CD4-positive, alpha-beta memory T cell (primary cell): ENCODE measurements around the gene EML6. TPM values are rescaled to one million over a fixed set of nuclear protein-coding genes. Genes with fewer than 3 reads are reported as not detected.

Source experiments
- CTCF ChIA-PET: fragments of 350-600 bp; sonication (Branson Sonifier 250); formaldehyde crosslinking; loops from one replicate; lab custom pipeline; 2021; ENCODE audit warnings: inconsistent platforms; ENCODE audit not compliant: partially characterized antibody; lab: Charles Lee
- POLR2A ChIA-PET: fragments of 350-600 bp; sonication (Branson Sonifier 250); formaldehyde crosslinking; loops from one replicate; lab custom pipeline; 2021; ENCODE audit not compliant: partially characterized antibody; lab: Charles Lee
- DNase-seq, 5 donors: peaks; one replicate each; pipeline versions ENCODE4 v3.0.0 to v3.0.0-alpha.2; 2020 to 2022; ENCODE audit warnings: mixed read lengths in 1 of 5
- H3K27ac ChIP-seq: one replicate; pipeline ENCODE4 v1.7.0; 2013; ENCODE audit warnings: low read depth, low read length
- H3K27me3 ChIP-seq: 2 replicates; pipeline ENCODE4 v1.7.0; 2013; ENCODE audit warnings: mild to moderate bottlenecking, low read length, moderate library complexity; ENCODE audit not compliant: insufficient read depth
- H3K36me3 ChIP-seq: 2 replicates; pipeline ENCODE4 v1.7.0; 2013; ENCODE audit warnings: mild to moderate bottlenecking, low read length, moderate library complexity; ENCODE audit not compliant: insufficient read depth
- H3K4me1 ChIP-seq: 2 replicates; pipeline ENCODE4 v1.7.0; 2013; ENCODE audit warnings: mild to moderate bottlenecking, low read length, moderate library complexity; ENCODE audit not compliant: insufficient read depth
- H3K4me3 ChIP-seq, 2 donors: one replicate each; pipeline ENCODE4 v1.7.0; 2013; ENCODE audit warnings: low read length in 2 of 2, mild to moderate bottlenecking in 1 of 2
- H3K9me3 ChIP-seq, 2 donors: one replicate each; pipeline ENCODE4 v1.7.0; 2013; ENCODE audit warnings: low read length in 2 of 2, control low read depth in 1 of 2; ENCODE audit not compliant: control insufficient read depth in 1 of 2
- H3K27ac Mint-ChIP-seq, 7 donors: one replicate each; pipeline ENCODE4 v1.8.0; 2020 to 2021; ENCODE audit warnings: mixed read lengths in 7 of 7, mild to moderate bottlenecking in 6 of 7, inconsistent platforms in 3 of 7, moderate library complexity in 3 of 7
- H3K27me3 Mint-ChIP-seq, 2 donors: one replicate each; pipeline ENCODE4 v1.8.0; 2020 to 2021; ENCODE audit warnings: mixed read lengths in 2 of 2
- H3K36me3 Mint-ChIP-seq, 2 donors: one replicate each; pipeline ENCODE4 v1.8.0; 2020 to 2021; ENCODE audit warnings: mixed read lengths in 2 of 2, inconsistent platforms in 1 of 2, mild to moderate bottlenecking in 1 of 2
- H3K4me1 Mint-ChIP-seq, 4 donors: one replicate each; pipeline ENCODE4 v1.8.0; 2020 to 2021; ENCODE audit warnings: mixed read lengths in 4 of 4, mild to moderate bottlenecking in 1 of 4
- H3K4me3 Mint-ChIP-seq, 8 donors: one replicate each; pipeline ENCODE4 v1.8.0; 2020 to 2021; ENCODE audit warnings: mixed read lengths in 8 of 8, mild to moderate bottlenecking in 7 of 8, moderate library complexity in 6 of 8, inconsistent platforms in 3 of 8
- H3K9me3 Mint-ChIP-seq, 8 donors: one replicate each; pipeline ENCODE4 v1.8.0; 2020 to 2021; ENCODE audit warnings: mixed read lengths in 8 of 8, mild to moderate bottlenecking in 5 of 8, inconsistent platforms in 3 of 8, moderate library complexity in 1 of 8
- intact Hi-C: fragments of 100-400 bp; cut with micrococcal nuclease; formaldehyde crosslinking; loops from one replicate; pipeline ENCODE4 v1.15.1; 2023
- polyA plus RNA-seq, 2 donors: library from polyadenylated mRNA; unstranded; fragments of 300-500 nt; fragmentation: Illumina TruSeq; gene quantifications; one replicate each; pipeline ENCODE4 v1.2.3, GENCODE V29; 2021
- total RNA-seq, 2 experiments: library from RNA; stranded (reverse); gene quantifications; one replicate each; pipeline ENCODE4 v1.2.3, GENCODE V29; 2021

EML6 gene
- total and polyA plus RNA-seq, 4 experiments from 2014 or later, result 0.02 to 3.9 (median 1.8) TPM; not detected in 1

- H3K27ac ChIP-seq, result no peak overlapping the region
- no peak overlapping the region for H3K4me3 ChIP-seq
- Mint-ChIP-seq H3K36me3 (peaks cover 2 to 8% of the 10 kb centered on the region in 2 donors), H3K4me1 (peaks cover 46 to 75% (median 66%) of the 10 kb centered on the region in 4 donors), H3K4me3 (peak overlapping the region in 6 of 8 donors; percentile 59 to 80 (median 70)), H3K27ac (peak overlapping the region in 5 of 7 donors; percentile 23 to 77 (median 53)), H3K9me3 (no peaks in the 10 kb centered on the region), H3K27me3 (no peaks in the 10 kb centered on the region)
- H3K27me3 ChIP-seq, result no peaks in the 10 kb centered on the region
- ChIA-PET CTCF (interaction anchor here (0.8 to 1.3 kb wide), 3 partner anchors 11 to 168 kb away, joined by 3 to 4 read pairs (median 4); no protein-coding TSS in a partner anchor), POLR2A (interaction anchor here (0.8 to 2.0 kb wide), 2 partner anchors 44 to 106 kb away, joined by 3 to 7 read pairs; partner anchors contain the start of gene RTN4)
- peaks cover 79% of the 10 kb centered on the region for H3K4me1 ChIP-seq
- H3K36me3 ChIP-seq, result no peaks in the 10 kb centered on the region
- no peak for DNase-seq
- H3K9me3 ChIP-seq, result no peaks in the 10 kb centered on the region
- intact Hi-C loops, result loop anchor here (1.0 kb wide), 1 partner anchor 9 kb away; no protein-coding TSS in a partner anchor
These were observed 282.8 kb downstream of the EML6 start for GRCh38 chr2:55006306-55006705.

- CTCF ChIA-PET, result interaction anchor here (0.7 to 13.7 kb wide), 12 partner anchors 39 to 668 kb away, joined by 3 to 177 read pairs (median 4); partner anchors contain the start of gene RTN4
- peaks cover 48 to 74% (median 60%) of the 10 kb centered on the region in 4 donors for H3K4me1 Mint-ChIP-seq
These were observed 286.0 kb downstream of the EML6 start for GRCh38 chr2:55009277-55010060.

GRCh38 chr2:55010149-55010591 is 286.7 kb downstream of the EML6 start:
- Histone ChIP-seq H3K4me1 (peaks cover 80% of the 10 kb centered on the region), H3K4me3 (peak overlapping the region; percentile 9 to 44), H3K27me3 (no peaks in the 10 kb centered on the region), H3K36me3 (no peaks in the 10 kb centered on the region), H3K27ac (peak overlapping the region; percentile 44), H3K9me3 (no peaks in the 10 kb centered on the region)
- Mint-ChIP-seq H3K9me3 (no peaks in the 10 kb centered on the region), H3K4me3 (peak overlapping the region; percentile 83 to 97 (median 93)), H3K27me3 (no peaks in the 10 kb centered on the region), H3K36me3 (peaks cover 2% of the 10 kb centered on the region in 2 donors), H3K27ac (peak overlapping the region; percentile 80 to 98 (median 94)), H3K4me1 (peaks cover 45 to 73% (median 60%) of the 10 kb centered on the region in 4 donors)
- intact Hi-C loops, result loop anchor here (5.0 to 10.0 kb wide), 2 partner anchors 108 to 485 kb away; no protein-coding TSS in a partner anchor
- ChIA-PET POLR2A (interaction anchor here (1.2 to 4.5 kb wide), 5 partner anchors 40 to 222 kb away, joined by 3 to 42 read pairs (median 7); partner anchors contain the start of genes CLHC1, RPS27A and RTN4), CTCF (interaction anchor here (1.1 to 13.7 kb wide), 11 partner anchors 40 to 417 kb away, joined by 3 to 177 read pairs (median 4); partner anchors contain the start of gene RTN4)
- DNase-seq, result peak; percentile 50 to 82 (median 71)

More at GRCh38 chr2:55009277-55010060, 286.0 kb downstream of the EML6 start:
- peak overlapping the region; percentile 9 to 44 for H3K4me3 ChIP-seq
- no peaks in the 10 kb centered on the region for H3K27me3 ChIP-seq
- peaks cover 80% of the 10 kb centered on the region for H3K4me1 ChIP-seq
- peak overlapping the region; percentile 83 to 97 (median 93) for H3K4me3 Mint-ChIP-seq
- DNase-seq, result peak in 2 of 5 donors; percentile 25 to 46
- peaks cover 2 to 8% of the 10 kb centered on the region in 2 donors for H3K36me3 Mint-ChIP-seq
- peak overlapping the region; percentile 44 for H3K27ac ChIP-seq
- POLR2A ChIA-PET, result interaction anchor here (1.2 to 4.5 kb wide), 5 partner anchors 40 to 223 kb away, joined by 3 to 42 read pairs (median 7); partner anchors contain the start of genes CLHC1, RPS27A and RTN4
- intact Hi-C loops, result loop anchor here (5.0 to 10.0 kb wide), 2 partner anchors 107 to 485 kb away; no protein-coding TSS in a partner anchor
- peak overlapping the region; percentile 80 to 98 (median 94) for H3K27ac Mint-ChIP-seq
- no peaks in the 10 kb centered on the region for H3K9me3 ChIP-seq
- H3K36me3 ChIP-seq, result no peaks in the 10 kb centered on the region
- no peaks in the 10 kb centered on the region for H3K27me3 Mint-ChIP-seq
- H3K9me3 Mint-ChIP-seq, result no peaks in the 10 kb centered on the region

GRCh38 chr2:55010915-55011314 is 287.5 kb downstream of the EML6 start:
- CTCF ChIA-PET, result interaction anchor here (1.1 to 13.7 kb wide), 10 partner anchors 39 to 344 kb away, joined by 3 to 177 read pairs (median 4); partner anchors contain the start of gene RTN4
- intact Hi-C loops, result loop anchor here (5.0 to 10.0 kb wide), 2 partner anchors 109 to 486 kb away; no protein-coding TSS in a partner anchor
- Mint-ChIP-seq H3K27ac (peak overlapping the region; percentile 45 to 98 (median 93)), H3K27me3 (no peaks in the 10 kb centered on the region), H3K4me1 (peaks cover 40 to 67% (median 57%) of the 10 kb centered on the region in 4 donors), H3K9me3 (no peaks in the 10 kb centered on the region), H3K36me3 (peaks cover 0 to 2% of the 10 kb centered on the region in 2 donors), H3K4me3 (peak overlapping the region in 6 of 8 donors; percentile 4 to 97 (median 92))
- no peak overlapping the region for H3K4me3 ChIP-seq
- H3K27ac ChIP-seq, result no peak overlapping the region
- no peaks in the 10 kb centered on the region for H3K27me3 ChIP-seq
- peaks cover 72% of the 10 kb centered on the region for H3K4me1 ChIP-seq
- POLR2A ChIA-PET, result interaction anchor here (1.9 to 4.5 kb wide), 3 partner anchors 39 to 212 kb away, joined by 7 to 42 read pairs (median 8); partner anchors contain the start of gene RTN4
- no peak for DNase-seq
- no peaks in the 10 kb centered on the region for H3K9me3 ChIP-seq
- no peaks in the 10 kb centered on the region for H3K36me3 ChIP-seq

- peak overlapping the region in 2 of 8 donors; percentile 3 to 25 for H3K4me3 Mint-ChIP-seq
- H3K27me3 ChIP-seq, result no peaks in the 10 kb centered on the region
- H3K4me1 Mint-ChIP-seq, result peaks cover 29 to 55% (median 46%) of the 10 kb centered on the region in 4 donors
- H3K27ac ChIP-seq, result no peak overlapping the region
- no peak for DNase-seq
- ChIA-PET POLR2A (interaction anchor here (4.5 kb wide), 1 partner anchor 38 kb away, joined by 42 read pairs; the partner anchor contains the start of gene RTN4), CTCF (interaction anchor here (1.3 to 13.7 kb wide), 11 partner anchors 11 to 346 kb away, joined by 3 to 177 read pairs (median 5); partner anchors contain the start of gene RTN4)
- no peak overlapping the region for H3K4me3 ChIP-seq
- no peaks in the 10 kb centered on the region for H3K36me3 ChIP-seq
- H3K9me3 ChIP-seq, result no peaks in the 10 kb centered on the region
- intact Hi-C loops, result loop anchor here (5.0 to 10.0 kb wide), 2 partner anchors 110 to 487 kb away; no protein-coding TSS in a partner anchor
- no peaks in the 10 kb centered on the region for H3K27me3 Mint-ChIP-seq
- H3K36me3 Mint-ChIP-seq, result peaks cover 0 to 2% of the 10 kb centered on the region in 2 donors
- H3K4me1 ChIP-seq, result peaks cover 61% of the 10 kb centered on the region
- H3K9me3 Mint-ChIP-seq, result no peaks in the 10 kb centered on the region
- H3K27ac Mint-ChIP-seq, result peak overlapping the region; percentile 65 to 90 (median 80)
These were observed 288.6 kb downstream of the EML6 start for GRCh38 chr2:55011831-55012671.
